Esophagus squamous epithelium (tissue), 5 donors: ENCODE measurements around the gene ADARB2. TPM values are rescaled to one million over a fixed set of nuclear protein-coding genes. Genes with fewer than 3 reads are reported as not detected.

Experiments
- DNase-seq: peaks from one replicate; lab custom pipeline; 2025; lab: John Stamatoyannopoulos, UW
- H3K27ac ChIP-seq, 4 donors: fragments of 200-600 bp; sonication (generic); one replicate each; pipeline ENCODE4 v1.5.1; 2016 to 2019; ENCODE audit warnings: mild to moderate bottlenecking in 1 of 4
- H3K27me3 ChIP-seq, 4 donors: fragments of 200-600 bp; sonication (generic); 1 replicate in 3 of 4; 2 replicates in 1 of 4; pipeline versions ENCODE4 v1.5.1 to v1.6.0; 2017 to 2021; ENCODE audit warnings: antibody characterized with exemption in 1 of 4
- H3K36me3 ChIP-seq, 3 donors: fragments of 200-600 bp; sonication (generic); one replicate each; pipeline ENCODE4 v1.5.1; 2016 to 2019
- H3K4me1 ChIP-seq, 3 donors: fragments of 200-600 bp; sonication (generic); one replicate each; pipeline ENCODE4 v1.5.1; 2017 to 2019
- H3K4me3 ChIP-seq, 4 donors: fragments of 200-600 bp; sonication (generic); 1 replicate in 3 of 4; 2 replicates in 1 of 4; pipeline ENCODE4 v1.5.1; 2016 to 2019; ENCODE audit warnings: mild to moderate bottlenecking in 2 of 4, moderate library complexity in 1 of 4
- H3K9me3 ChIP-seq, 3 donors: fragments of 200-600 bp; sonication (generic); one replicate each; pipeline ENCODE4 v1.5.1; 2016 to 2019
- POLR2A ChIP-seq, 4 donors: fragments of 450-650 bp; IDR thresholded peaks; one replicate each; pipeline ENCODE4 v1.6.1; 2017; ENCODE audit warnings: antibody characterized with exemption in 4 of 4, mild to moderate bottlenecking in 4 of 4, moderate library complexity in 3 of 4
- WGBS, 2 donors: methylation state at CpG; one replicate each; pipeline ENCODE4 v1.1.5; 2018; 5-methylcytosine and 5-hydroxymethylcytosine counted together
- intact Hi-C: fragments of 100-400 bp; cut with DNase I; formaldehyde crosslinking; loops from one replicate; pipeline ENCODE4 v1.15.0; 2022
- total RNA-seq, 4 donors: library from RNA; depleted of rRNA; stranded (reverse); fragments of >200 nt; gene quantifications; one replicate each; pipeline ENCODE4 v1.1.0, GENCODE V29; 2016
- TF ChIP-seq, protein P1 (sequence below), 6 experiments: fragments of 450-650 bp in 4 of 6; fragments of 200-600 bp in 2 of 6; sonication (generic) in 2 of 6; IDR thresholded peaks; one replicate each; pipeline ENCODE4 v1.5.1; 2016 to 2019; ENCODE audit warnings: antibody characterized with exemption in 6 of 6, mild to moderate bottlenecking in 4 of 6, moderate library complexity in 4 of 6
- donor health status: DM: yes; HTN: yes; CAD: no.

Gene ADARB2
- total RNA-seq, 4 donors from 2014 or later = 0.21 to 3.5 (median 1.5) TPM

DNA sequence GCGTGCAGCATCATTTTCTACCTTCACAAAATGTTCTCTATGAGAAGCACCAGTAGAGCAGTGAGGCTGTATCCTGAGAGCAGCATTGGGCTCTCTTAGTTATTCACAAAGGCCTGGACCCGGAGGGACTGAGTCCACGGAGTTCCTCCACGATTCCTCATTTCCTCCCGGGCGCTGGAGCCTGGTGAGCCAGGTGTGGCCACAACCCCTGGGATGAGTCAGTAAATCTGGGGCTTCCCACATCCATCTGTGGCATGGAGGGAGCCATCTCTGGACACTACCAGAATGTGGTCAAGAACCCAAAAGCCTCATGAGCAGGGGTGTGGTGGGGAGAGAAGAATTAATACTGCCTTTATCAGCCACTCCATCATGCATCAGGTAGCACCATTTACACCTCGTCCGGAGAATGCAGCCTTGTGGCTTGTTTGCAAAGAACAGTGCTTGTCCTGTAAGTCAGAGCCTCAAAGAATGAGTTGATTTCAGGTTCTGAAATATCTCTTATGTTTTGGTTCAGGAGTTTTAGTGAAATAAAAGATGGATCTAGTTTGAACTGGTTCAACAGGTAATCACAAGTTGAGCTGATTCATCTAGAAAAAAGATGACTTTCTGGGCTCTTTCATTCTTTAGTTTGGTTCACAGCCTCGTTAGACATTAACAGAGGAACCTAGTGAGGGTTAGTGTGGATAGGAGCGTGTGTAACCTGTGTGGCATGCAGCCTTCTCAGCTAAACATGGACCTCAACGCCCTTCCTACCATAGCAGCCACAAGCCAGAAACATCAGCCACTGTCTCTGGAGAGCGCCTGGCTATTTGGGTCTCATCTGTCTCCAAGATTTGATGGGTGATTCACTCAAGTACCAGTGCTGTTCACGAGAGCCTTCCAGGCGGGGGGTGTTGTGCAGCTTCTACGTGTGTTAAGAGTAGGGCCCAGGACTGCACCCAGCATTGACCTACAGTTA is 586.0 kb downstream of the ADARB2 start:
- 39 to 52% methylated on average over 14 to 15 of the region's 15 CpGs for WGBS, 2 donors
- H3K4me1 ChIP-seq = peaks cover 0 to 15% (median 0%) of the 10 kb centered on the region in 3 donors
- H3K4me3 ChIP-seq = no peak overlapping the region
- H3K9me3 ChIP-seq = peaks cover 0 to 4% (median 3%) of the 10 kb centered on the region in 3 donors
- H3K27me3 ChIP-seq = no peaks in the 10 kb centered on the region
- TF ChIP-seq, protein P1, sequence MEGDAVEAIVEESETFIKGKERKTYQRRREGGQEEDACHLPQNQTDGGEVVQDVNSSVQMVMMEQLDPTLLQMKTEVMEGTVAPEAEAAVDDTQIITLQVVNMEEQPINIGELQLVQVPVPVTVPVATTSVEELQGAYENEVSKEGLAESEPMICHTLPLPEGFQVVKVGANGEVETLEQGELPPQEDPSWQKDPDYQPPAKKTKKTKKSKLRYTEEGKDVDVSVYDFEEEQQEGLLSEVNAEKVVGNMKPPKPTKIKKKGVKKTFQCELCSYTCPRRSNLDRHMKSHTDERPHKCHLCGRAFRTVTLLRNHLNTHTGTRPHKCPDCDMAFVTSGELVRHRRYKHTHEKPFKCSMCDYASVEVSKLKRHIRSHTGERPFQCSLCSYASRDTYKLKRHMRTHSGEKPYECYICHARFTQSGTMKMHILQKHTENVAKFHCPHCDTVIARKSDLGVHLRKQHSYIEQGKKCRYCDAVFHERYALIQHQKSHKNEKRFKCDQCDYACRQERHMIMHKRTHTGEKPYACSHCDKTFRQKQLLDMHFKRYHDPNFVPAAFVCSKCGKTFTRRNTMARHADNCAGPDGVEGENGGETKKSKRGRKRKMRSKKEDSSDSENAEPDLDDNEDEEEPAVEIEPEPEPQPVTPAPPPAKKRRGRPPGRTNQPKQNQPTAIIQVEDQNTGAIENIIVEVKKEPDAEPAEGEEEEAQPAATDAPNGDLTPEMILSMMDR (IDR thresholded peaks at IDR 0.05) = no peak
- TF ChIP-seq POLR2A (IDR thresholded peaks at IDR 0.05) = no peak
- DNase-seq = no peak
- H3K27ac ChIP-seq = peak overlapping the region in 1 of 4 donors; percentile 6
- intact Hi-C loops = no loop called here
- no peaks in the 10 kb centered on the region for H3K36me3 ChIP-seq

DNA sequence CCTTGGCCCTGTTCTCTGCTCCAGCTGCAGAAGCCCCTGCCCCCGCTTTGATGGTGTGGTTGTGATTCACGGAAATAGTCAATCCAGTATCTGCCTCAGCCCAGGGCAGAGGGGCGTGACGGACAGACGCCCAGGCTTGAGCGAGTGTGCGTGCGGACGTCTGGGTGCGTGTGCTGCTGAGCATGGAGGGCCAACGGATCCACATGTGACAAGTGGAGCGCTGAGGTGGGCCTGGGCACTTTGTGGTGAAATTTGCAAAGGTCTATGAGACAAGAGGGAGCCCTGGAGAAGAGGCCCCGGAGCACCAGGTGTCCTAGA is 586.7 kb downstream of the ADARB2 start:
- peaks cover 0 to 15% (median 0%) of the 10 kb centered on the region in 3 donors for H3K4me1 ChIP-seq
- no peak overlapping the region for H3K4me3 ChIP-seq
- no peaks in the 10 kb centered on the region for H3K36me3 ChIP-seq
- no peaks in the 10 kb centered on the region for H3K27me3 ChIP-seq
- 65 to 91% methylated on average over 12 of the region's 13 CpGs for WGBS, 2 donors
- no peak for TF ChIP-seq POLR2A (IDR thresholded peaks at IDR 0.05)
- TF ChIP-seq, protein P1 (IDR thresholded peaks at IDR 0.05) = no peak
- peak overlapping the region in 1 of 4 donors; percentile 6 for H3K27ac ChIP-seq
- intact Hi-C loops = no loop called here
- no peak for DNase-seq
- peaks cover 0 to 10% (median 10%) of the 10 kb centered on the region in 3 donors for H3K9me3 ChIP-seq

DNA sequence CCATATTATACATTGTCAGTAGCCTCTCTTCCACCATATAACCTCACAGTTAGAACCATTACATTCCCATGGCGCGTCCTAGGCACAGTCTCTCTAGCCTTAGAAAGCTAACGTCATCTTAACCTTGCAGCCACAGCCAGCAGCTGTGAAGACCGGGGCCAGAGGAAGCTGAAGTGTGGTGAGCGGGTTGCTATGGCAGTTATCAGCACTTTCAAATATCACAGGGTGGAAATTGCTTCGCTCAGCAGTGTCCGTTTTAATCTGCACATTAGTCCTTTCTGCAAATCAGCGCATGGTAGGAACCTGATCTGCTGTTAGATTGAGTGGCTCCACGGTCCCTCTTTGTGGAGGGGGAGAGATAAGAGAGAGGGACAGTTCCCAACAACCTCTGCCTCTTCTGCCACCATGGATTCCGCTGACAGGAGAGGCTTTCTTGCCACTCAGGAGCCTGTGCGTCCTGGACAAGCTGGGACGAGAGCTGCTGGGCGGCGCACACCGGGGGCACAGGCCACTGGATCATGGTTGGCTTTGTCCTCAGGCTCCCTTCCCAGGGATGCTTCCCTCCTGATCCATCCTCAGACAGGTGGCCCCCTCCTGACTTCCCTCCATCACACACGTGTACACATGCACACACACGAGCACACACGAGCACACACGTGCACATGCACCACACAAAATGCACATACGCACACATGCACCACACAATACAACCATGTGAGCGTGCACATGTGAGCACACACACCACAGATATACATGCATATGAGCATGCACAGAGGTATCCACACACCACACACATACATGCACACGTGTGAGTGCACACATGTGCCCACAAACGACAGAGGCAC is 587.3 kb downstream of the ADARB2 start:
- 75 to 80% methylated on average over 21 to 22 of the region's 23 CpGs for WGBS, 2 donors
- intact Hi-C loops = no loop called here
- Histone ChIP-seq H3K36me3 (no peaks in the 10 kb centered on the region), H3K9me3 (peaks cover 0 to 16% (median 15%) of the 10 kb centered on the region in 3 donors), H3K4me1 (peaks cover 0 to 15% (median 0%) of the 10 kb centered on the region in 3 donors), H3K27ac (no peak overlapping the region), H3K4me3 (no peak overlapping the region), H3K27me3 (no peaks in the 10 kb centered on the region)
- no peak for DNase-seq
- TF ChIP-seq, protein P1 (IDR thresholded peaks at IDR 0.05) = no peak
- TF ChIP-seq POLR2A (IDR thresholded peaks at IDR 0.05) = no peak

DNA sequence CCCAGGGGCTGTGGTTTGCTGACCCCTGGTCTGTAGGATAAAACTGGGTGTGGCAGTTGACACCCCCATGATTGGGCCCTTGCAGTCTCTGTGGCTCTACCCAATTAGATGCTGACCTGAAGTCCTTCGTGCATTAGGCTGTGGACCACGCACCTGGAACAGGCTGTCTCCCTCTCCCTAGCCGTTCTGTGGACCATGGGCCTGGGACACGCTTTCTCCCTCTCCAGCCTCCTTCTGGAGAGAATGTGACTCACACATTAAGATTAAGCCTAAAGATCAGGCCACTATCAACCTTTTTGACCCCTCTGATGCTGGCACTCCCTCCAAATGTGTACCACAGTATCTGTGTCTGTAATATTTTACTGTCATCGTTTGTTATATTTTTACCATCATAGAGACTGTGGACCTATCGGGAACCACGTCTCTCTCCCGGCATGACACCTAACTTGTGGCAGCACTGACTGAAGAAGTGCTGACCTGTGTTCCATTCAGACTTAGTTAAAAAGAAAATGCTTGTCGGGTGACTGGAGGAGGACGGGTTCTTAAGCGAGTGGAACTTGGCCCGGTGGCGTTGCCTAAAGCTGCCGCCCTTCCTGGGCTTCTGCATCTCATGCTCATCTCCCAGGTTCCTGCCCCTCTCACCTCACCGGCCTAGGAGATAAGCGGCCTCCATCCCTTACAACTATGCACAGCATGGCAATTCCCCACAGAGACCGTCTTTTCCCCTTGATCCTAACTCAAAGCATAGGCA is 588.3 kb downstream of the ADARB2 start:
- 89 to 90% methylated on average over 17 of the region's 17 CpGs for WGBS, 2 donors
- H3K27me3 ChIP-seq = no peaks in the 10 kb centered on the region
- H3K4me1 ChIP-seq = peaks cover 0 to 15% (median 0%) of the 10 kb centered on the region in 3 donors
- no peak overlapping the region for H3K4me3 ChIP-seq
- intact Hi-C loops = no loop called here
- H3K9me3 ChIP-seq = peaks cover 0 to 16% (median 15%) of the 10 kb centered on the region in 3 donors
- no peaks in the 10 kb centered on the region for H3K36me3 ChIP-seq
- no peak for TF ChIP-seq POLR2A (IDR thresholded peaks at IDR 0.05)
- TF ChIP-seq, protein P1 (IDR thresholded peaks at IDR 0.05) = no peak
- no peak overlapping the region for H3K27ac ChIP-seq
- no peak for DNase-seq
